ENCODE data around the gene ZNF358.

DNA sequence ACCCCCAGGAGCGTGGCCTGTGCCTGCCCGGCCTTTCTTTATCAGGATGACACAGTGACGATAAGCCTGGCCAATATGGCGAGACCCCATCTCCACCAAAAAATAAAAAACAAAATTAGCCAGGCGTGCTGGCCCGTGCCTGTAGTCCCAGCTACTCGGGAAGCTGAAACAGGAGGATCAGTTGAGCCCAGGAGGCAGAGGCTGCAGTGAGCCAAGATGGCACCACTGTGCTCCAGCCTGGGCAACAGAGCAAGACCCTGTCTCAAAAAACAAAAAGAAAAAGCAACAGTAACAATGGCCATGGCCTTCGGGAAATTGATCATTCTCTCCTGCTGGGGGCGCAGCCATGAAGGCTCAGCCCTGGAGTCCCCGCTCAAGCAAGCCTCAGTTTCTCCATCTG is 38.1 kb upstream of the ZNF358 start:
- TF ChIP-seq SIN3A (IDR thresholded peaks at IDR 0.05; ENCODE audit: borderline replicate concordance, insufficient read depth, low read length) = no peak
- TF ChIP-seq, protein P1, sequence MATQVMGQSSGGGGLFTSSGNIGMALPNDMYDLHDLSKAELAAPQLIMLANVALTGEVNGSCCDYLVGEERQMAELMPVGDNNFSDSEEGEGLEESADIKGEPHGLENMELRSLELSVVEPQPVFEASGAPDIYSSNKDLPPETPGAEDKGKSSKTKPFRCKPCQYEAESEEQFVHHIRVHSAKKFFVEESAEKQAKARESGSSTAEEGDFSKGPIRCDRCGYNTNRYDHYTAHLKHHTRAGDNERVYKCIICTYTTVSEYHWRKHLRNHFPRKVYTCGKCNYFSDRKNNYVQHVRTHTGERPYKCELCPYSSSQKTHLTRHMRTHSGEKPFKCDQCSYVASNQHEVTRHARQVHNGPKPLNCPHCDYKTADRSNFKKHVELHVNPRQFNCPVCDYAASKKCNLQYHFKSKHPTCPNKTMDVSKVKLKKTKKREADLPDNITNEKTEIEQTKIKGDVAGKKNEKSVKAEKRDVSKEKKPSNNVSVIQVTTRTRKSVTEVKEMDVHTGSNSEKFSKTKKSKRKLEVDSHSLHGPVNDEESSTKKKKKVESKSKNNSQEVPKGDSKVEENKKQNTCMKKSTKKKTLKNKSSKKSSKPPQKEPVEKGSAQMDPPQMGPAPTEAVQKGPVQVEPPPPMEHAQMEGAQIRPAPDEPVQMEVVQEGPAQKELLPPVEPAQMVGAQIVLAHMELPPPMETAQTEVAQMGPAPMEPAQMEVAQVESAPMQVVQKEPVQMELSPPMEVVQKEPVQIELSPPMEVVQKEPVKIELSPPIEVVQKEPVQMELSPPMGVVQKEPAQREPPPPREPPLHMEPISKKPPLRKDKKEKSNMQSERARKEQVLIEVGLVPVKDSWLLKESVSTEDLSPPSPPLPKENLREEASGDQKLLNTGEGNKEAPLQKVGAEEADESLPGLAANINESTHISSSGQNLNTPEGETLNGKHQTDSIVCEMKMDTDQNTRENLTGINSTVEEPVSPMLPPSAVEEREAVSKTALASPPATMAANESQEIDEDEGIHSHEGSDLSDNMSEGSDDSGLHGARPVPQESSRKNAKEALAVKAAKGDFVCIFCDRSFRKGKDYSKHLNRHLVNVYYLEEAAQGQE (IDR thresholded peaks at IDR 0.05; ENCODE audit: insufficient read depth in 1 of 2, low read depth in 2 of 2, low read length in 2 of 2) = no peak
- no peak for TF ChIP-seq POLR2AphosphoS5 (IDR thresholded peaks at IDR 0.05; ENCODE audit: low read depth, low read length)

Data from PFSK-1 (cell line).